Heart left ventricle (tissue), 13 donors: ENCODE data around the gene ECPAS.

ENCODE experiments used
- POLR2A ChIP-seq, 2 donors: fragments of 450-650 bp; IDR thresholded peaks; one replicate each; pipeline ENCODE4 v1.6.1; 2017; ENCODE audit warnings: antibody characterized with exemption in 2 of 2, mild to moderate bottlenecking in 2 of 2, moderate library complexity in 2 of 2
- TF ChIP-seq, protein P1 (sequence below), 12 donors: fragments of 200-600 bp; sonication (generic) in 4 of 12; IDR thresholded peaks; one replicate each; pipeline versions ENCODE4 v1.5.0 to v1.8.0; 2018 to 2022; ENCODE audit warnings: antibody characterized with exemption in 12 of 12, mild to moderate bottlenecking in 5 of 12
- donor health status: ischemic (EF 13 %, LVEDD 7.1; RV severe dilation, severe dysfunction).
- donor health status: DM: no; HTN: yes; CAD: no.
- donor health status: DM: no; HTN: no; CAD: no.
- donor health status: ischemic (EF 25% LVEDD 6.9; RV normal size, moderate dysfunction).
- donor health status: ischemic (EF 25% LVEDD 5.7; RV mildly dilated, moderate dysfunction).
- donor health status: ischemic (EF 35%, LVEDD 5.7; RV mildly dilated, moderate dysfunction).
- donor health status: nonischemic (EF 11% LVEDD 7.7; RV severe dilation, severe dysfunction).
- donor health status: DM: yes; HTN: yes; CAD: no.
- donor health status: PGD.
- donor health status: ischemic (EF 29% LVEDD 5.4; RV normal size, mild dysfunction).
- donor health status: nonischemic (EF 23%, LVEDD 6.1; RV moderate dilation, normal function).

DNA sequence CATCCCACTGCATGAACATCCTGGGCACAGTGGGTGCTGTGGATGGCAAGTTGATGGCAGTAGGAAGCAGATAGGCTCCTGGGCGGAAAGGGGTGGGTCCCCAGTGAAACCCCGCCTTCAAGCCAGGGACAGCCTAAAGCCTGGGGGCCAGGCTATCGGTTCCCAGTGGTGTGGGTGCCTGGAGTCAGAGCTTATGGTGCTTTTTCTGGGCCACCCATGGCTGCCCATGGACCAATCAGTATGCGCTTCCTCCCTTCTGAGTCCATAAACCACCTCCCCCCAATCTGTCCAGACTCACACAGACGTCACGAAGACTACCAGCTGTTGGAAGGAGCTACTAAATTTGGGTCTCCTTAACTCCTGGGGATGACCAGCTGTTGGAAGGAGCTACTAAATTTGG, 17.5 kb upstream of the ECPAS start:
- TF ChIP-seq, protein P1, sequence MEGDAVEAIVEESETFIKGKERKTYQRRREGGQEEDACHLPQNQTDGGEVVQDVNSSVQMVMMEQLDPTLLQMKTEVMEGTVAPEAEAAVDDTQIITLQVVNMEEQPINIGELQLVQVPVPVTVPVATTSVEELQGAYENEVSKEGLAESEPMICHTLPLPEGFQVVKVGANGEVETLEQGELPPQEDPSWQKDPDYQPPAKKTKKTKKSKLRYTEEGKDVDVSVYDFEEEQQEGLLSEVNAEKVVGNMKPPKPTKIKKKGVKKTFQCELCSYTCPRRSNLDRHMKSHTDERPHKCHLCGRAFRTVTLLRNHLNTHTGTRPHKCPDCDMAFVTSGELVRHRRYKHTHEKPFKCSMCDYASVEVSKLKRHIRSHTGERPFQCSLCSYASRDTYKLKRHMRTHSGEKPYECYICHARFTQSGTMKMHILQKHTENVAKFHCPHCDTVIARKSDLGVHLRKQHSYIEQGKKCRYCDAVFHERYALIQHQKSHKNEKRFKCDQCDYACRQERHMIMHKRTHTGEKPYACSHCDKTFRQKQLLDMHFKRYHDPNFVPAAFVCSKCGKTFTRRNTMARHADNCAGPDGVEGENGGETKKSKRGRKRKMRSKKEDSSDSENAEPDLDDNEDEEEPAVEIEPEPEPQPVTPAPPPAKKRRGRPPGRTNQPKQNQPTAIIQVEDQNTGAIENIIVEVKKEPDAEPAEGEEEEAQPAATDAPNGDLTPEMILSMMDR (IDR thresholded peaks at IDR 0.05) = no peak
- no peak for TF ChIP-seq POLR2A (IDR thresholded peaks at IDR 0.05)
